Retina (tissue), 1 donor: ENCODE data around the gene LIX1L.
A peak's percentile ranks its signal among the peaks of the same experiment; 100 is the strongest.
"Not testable (repeated sequence)": the region's sequence is repeated elsewhere in the genome, so short reads cannot be mapped to it uniquely, and the experiment has no call there.

ENCODE experiments used
- DNase-seq: peaks from one replicate; pipeline ENCODE4 v3.0.0-alpha.2; 2016

LIX1L gene

DNA sequence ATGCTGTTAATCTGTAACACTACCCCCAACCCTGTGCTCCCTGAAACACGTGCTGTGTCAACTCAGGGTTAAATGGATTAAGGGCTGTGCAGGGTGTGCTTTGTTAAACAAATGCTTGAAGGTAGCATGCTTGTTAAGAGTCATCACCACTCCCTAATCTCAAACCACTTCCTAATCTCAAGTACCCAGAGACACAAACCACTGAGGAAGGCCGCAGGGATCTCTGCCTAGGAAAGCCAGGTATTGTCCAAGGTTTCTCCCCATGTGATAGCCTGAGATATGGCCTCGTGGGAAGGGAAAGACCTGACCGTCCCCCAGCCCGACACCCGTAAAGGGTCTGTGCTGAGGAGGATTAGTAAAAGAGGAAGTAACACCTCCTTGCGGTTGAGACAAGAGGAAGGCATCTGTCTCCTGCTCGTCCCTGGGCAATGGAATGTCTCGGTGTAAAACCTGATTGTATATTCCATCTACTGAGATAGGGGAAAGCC lies 25.3 kb downstream of the LIX1L start:
- not testable (repeated sequence) for DNase-seq

GRCh38 chr1:145927916-145928643 lies 29.7 kb downstream of the LIX1L start:
- no peak for DNase-seq

DNA sequence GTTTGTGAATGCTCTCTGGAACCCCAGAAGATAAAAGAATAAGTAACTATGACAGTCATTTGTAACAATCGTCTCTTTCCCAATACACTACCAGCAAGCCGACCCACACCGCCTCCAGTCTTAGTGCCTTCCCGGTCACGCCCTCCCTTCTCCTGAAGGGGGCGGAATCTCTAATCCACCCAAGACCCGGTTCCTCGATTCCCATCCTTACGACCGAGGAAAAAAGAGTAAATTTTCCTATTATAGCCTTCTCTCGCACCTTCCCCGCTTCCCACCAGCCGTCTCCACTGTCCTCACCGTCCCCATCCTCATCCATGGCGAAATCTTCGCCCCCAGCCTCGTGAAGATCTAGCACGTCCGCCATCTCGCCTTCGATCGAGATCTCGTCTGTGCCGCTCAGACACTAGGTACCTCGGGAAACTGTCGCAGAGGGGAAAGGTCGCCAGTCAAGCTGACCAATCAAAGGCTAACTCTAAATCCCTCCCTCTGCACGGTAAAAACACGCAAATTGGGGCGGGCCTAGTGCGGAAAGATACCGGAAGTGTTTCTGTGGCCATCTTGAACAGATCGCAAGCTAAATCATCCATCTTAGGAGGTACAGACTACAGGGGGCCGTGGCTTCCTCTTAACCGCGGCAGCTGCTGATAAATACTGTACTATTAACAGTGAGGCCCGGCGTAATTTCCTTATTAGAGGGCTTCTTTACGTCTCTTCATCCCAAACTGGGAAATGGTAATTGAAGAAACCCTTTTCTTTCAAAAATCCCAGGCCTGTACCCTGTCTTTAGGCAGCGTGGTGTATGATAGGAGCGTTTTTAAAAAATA lies 30.5 kb downstream of the LIX1L start, which contains the start of gene RBM8A:
TSS of gene RBM8A (minus strand) at position 422 of the 824 bp plus-strand sequence. CDS start at position 364, 58 bp downstream.
- DNase-seq, result peak; percentile 97

DNA sequence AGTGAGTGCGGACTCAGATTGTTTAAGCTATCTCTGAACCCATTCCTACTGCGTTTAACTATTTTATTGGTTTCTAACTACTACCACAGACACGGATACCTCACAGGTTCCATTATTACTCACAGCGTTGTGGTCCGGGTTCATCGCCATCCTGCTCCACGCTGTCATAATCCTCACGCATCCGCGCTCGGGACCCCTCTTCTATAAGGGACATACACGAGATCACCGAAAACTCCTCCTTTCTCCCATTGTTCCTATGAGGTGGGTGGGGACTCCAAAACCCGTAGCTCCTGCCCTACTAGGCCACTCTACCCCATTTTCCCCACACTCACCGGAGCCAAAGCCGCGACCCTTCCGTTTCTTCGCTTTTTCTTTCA lies 31.1 kb downstream of the LIX1L start:
- DNase-seq, result peak; percentile 23

- no peak for DNase-seq
These were observed 35.6 kb downstream of the LIX1L start for GRCh38 chr1:145922266-145922665.

DNA sequence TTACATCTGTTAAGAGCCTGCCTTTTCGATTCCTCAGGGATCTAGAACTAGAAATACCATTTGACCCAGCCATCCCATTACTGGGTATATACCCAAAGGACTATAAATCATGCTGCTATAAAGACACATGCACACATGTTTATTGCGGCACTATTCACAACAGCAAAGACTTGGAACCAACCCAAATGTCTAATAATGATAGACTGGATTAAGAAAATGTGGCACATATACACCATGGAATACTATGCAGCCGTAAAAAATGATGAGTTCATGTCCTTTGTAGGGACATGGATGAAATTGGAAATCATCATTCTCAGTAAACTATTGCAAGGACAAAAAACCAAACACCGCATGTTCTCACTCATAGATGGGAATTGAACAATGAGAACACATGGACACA lies 37.5 kb downstream of the LIX1L start:
- not testable (repeated sequence) for DNase-seq

GRCh38 chr1:145918992-145919939 lies 38.6 kb downstream of the LIX1L start:
- DNase-seq, result no peak

DNA sequence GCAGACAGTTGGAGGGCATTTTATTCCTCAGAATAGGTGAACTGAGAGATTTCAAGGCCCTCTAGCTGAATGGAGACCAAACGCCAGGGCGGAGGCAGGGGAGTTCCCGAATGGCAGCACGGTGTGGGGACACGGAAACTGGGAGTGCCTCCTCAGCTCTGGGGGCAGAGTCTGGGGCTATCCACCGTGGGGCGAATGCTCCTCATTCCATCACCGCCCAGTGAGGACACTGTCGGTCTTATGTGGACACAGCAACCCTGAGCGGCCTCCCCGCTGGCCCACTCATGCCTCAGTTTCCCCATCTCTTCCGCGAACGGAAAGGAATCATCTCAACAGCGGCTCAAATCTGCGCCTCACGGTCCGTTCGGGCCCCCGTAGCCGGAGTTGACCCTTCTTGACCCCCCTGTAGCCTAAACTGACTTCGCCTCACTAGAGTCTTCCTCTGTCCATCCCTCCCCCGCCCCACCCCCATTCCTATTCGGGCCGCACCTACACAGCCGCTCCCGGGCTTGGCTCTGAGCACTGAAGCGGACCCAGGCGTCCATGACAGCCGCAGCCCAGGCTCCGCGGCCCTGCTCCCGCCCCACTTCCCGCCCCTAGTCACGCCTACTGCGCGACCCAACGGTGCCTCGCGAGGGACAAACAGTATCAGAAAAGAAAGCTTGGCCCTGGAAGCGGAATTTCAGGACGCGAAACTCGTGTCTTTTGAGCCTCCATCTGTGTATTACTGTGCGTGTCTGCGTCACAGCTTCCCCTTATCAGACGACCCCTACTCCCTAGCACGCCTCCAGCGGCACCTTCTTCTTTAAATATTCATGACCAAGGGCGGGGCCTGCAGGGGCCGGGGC lies 39.4 kb downstream of the LIX1L start, which contains the start of gene PEX11B:
TSS of gene PEX11B (minus strand) at position 574 of the 848 bp plus-strand sequence. CDS start at position 545, 29 bp downstream.
- DNase-seq, result peak; percentile 94

DNA sequence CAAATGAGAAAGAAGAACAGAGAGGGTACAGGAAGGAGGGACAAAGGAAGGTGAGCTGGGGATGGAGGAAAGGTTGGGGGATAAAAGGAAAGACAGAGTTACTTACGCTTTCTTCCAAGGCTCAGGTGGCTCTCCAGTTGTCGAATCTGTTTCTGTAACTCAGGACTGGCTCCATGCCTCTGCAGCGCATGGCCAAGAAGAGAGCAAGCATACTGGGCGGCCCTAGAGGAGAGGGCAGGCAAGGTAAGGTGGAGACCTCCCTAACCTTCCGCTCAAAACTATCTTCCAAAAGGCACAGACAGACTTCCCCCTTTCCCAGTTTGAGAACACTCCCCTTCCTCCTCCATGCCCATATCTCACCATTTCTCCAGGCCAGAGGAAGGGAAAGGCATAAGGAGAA lies 40.2 kb downstream of the LIX1L start:
- DNase-seq, result no peak

DNA sequence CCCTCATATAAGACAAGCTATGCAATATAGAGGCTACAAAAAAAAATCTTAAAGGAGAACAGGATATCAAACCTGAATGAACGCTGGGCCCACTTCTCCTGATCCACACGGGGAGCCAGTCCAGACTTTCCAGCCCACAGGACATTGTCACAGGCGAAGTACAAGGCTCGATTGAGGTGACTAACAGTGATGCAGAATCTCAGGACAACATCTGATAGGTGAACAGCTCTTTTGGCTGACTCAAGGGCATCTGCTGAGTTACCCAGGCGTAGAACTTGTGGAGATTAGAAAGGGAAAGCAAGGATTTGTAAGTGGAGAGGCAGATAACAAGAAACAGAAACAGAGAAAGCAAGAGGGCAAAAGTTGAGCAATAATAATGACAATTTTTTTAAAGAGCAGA lies 41.1 kb downstream of the LIX1L start:
- DNase-seq, result no peak

DNA sequence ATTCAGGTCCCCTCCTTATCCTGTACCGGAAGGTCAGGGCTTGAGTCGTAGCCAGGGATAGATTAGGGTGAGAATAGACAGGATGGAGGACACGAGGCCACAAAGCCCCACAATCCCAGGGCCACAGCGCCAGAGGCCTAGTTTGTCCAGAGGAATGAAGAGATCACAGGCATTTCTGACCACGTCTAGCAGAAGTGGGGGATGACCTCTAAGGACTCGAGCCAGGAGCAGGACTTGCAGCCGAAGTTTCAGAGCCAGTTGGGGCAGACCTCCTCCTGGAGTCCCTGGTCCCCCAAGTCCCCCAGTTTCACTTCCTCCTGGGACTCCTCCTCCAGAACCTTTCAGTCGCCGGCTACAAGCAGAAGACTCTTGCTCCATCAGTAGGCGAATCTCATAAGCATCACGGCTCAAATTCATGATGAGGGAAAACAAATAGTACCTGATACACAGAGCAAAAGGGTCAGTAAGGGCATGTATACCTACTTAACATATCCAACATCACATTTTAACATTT lies 45.6 kb downstream of the LIX1L start:
- no peak for DNase-seq

DNA sequence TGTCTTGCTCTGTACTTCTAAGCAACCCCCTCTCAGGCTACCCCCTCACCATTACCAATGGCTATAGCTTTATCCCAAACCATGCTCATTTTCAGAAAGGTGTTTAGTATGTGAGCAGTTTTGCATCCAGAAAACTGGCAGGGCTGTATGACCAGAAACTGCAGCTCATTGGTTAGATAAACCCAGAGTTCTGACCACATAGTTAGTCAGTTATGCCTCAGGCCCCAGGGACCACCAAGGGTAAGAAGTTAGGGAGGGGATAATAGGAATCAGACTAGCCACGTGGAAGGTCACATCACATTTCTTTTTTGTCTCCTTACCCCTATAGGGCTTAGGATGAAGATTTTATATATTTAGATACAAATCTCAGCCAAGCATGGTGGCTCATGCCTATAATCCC lies 49.2 kb downstream of the LIX1L start:
- DNase-seq, result no peak

- DNase-seq, result no peak
These were observed 50.7 kb downstream of the LIX1L start for GRCh38 chr1:145906954-145907753.

GRCh38 chr1:145901312-145902021 lies 56.4 kb downstream of the LIX1L start:
- DNase-seq, result no peak

DNA sequence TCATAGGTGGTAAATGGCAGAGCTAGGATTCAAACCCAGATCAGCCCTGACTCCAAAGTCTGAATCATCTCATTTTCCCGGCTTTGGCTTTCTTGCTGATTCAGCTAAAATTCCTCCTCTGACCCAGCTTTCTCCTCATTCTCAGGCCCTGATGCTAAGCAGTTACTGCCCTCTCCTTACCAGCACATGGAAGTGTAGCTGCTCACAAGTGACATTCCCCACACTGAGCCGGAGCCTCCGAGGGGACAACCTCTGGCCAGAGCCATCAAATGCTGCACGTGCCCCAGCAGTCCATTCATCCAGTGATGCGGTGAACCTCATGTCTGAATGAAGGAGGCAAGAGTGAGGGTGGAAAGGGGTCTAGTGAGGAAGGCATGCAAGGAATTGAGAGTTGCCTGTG lies 59.1 kb downstream of the LIX1L start:
- no peak for DNase-seq

DNA sequence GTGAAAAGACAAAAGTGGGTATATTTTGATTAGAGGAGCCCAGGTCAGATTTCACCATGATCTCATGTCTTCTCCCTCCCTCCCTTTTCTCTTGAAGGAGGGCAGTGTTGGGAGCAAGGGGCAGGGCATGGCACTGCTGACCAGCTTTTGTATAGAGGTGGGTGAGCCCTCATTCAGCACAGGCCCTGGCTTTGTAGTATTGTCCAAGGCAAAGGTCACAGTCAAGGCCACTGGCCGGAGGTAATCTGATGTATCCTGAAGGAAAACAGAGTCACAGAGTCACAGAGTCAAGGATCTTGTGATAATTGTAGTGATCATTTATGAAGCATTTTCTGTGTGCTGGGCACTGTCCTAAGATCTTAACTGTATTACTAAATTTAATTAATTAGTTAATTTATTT lies 59.8 kb downstream of the LIX1L start:
- no peak for DNase-seq

- DNase-seq, result no peak
These were observed 62.3 kb downstream of the LIX1L start for GRCh38 chr1:145895471-145895870.

- DNase-seq, result no peak
These were observed 64.3 kb downstream of the LIX1L start for GRCh38 chr1:145893306-145894055.

GRCh38 chr1:145892486-145893087 lies 65.2 kb downstream of the LIX1L start:
- DNase-seq, result no peak
